K562 (cell line): Measurements from ENCODE around the gene THAP2. TPM values are rescaled to one million over a fixed set of nuclear protein-coding genes. Genes with fewer than 3 reads are reported as not detected.
A peak's percentile ranks its signal among the peaks of the same experiment; 100 is the strongest.

Experiments used
- ATAC-seq: fragments of 200-7000 bp; cut with Tn5 transposase; 3 replicates; pipeline ENCODE4 v1.9.1; 2020; ENCODE audit warnings: moderate library complexity
- BruUV-seq: library from RNA; stranded (reverse); fragments of 400-500 nt; replicated peaks from 2 replicates; lab custom pipeline; 2021; lab: Mats Ljungman, UMichigan
- CTCF ChIA-PET: fragments of 300-600 bp; formaldehyde crosslinking; extraction: SDS; loops from one replicate; lab custom pipeline; 2021; ENCODE audit warnings: low intra/inter-chr PET ratio; lab: Yijun Ruan, JAX
- POLR2A ChIA-PET: fragments of 300-600, 350-650 bp; sonication (Branson Sonifier 250); formaldehyde crosslinking; extraction: SDS; loops from one replicate; lab custom pipeline; 2021; ENCODE audit warnings: antibody characterized with exemption, inconsistent platforms; lab: Yijun Ruan, JAX
- DNase-seq, 4 experiments: peaks; one replicate each; pipeline versions ENCODE4 v3.0.0 to v3.0.0-alpha.2; 2011 to 2018; ENCODE audit warnings: low spot score in 3 of 4, mixed read lengths in 3 of 4; ENCODE audit errors: extremely low read depth in 1 of 4
- FAIRE-seq: peaks from 2 replicates; lab custom pipeline; 2011; peaks lifted over from hg19 to GRCh38; lab: Jason Lieb, UNC
- H2AFZ ChIP-seq: 2 replicates; pipeline ENCODE4 v1.6.0; 2011; ENCODE audit warnings: low read depth, low read length, control low read depth, inconsistent platforms
- H3K27ac ChIP-seq: fragments of 200-600 bp; 3 replicates; pipeline ENCODE4 v1.8.0; 2011; ENCODE audit warnings: low read depth, mild to moderate bottlenecking, control low read depth, inconsistent platforms, low read length, moderate library complexity, mixed read lengths; ENCODE audit errors: extremely low read depth
- H3K27me3 ChIP-seq, 2 experiments: fragments of 300-600 bp in 1 of 2; 2 replicates in 1 of 2; 3 replicates in 1 of 2; pipeline versions ENCODE4 v1.6.0 to v1.8.0; 2011; ENCODE audit warnings: inconsistent platforms in 2 of 2, low read length in 2 of 2, mild to moderate bottlenecking in 1 of 2, mixed read lengths in 1 of 2, moderate library complexity in 1 of 2; ENCODE audit not compliant: control insufficient read depth in 2 of 2, insufficient read depth in 2 of 2
- H3K36me3 ChIP-seq: fragments of 300-600 bp; 3 replicates; pipeline ENCODE4 v1.8.0; 2011; ENCODE audit warnings: mild to moderate bottlenecking, low read length, inconsistent platforms; ENCODE audit not compliant: control insufficient read depth, insufficient read depth
- H3K4me1 ChIP-seq, 2 experiments: fragments of 200-600 bp in 1 of 2; replicated peaks in 1 of 2; 2 replicates in 1 of 2; 3 replicates in 1 of 2; pipeline versions ENCODE4 v1.5.1 to v1.8.0; 2011; ENCODE audit warnings: inconsistent platforms in 2 of 2, low read length in 2 of 2, mild to moderate bottlenecking in 1 of 2, mixed read lengths in 1 of 2, moderate library complexity in 1 of 2; ENCODE audit not compliant: control insufficient read depth in 2 of 2, insufficient read depth in 2 of 2
- H3K4me2 ChIP-seq: 2 replicates; pipeline ENCODE4 v1.6.1; 2011; ENCODE audit warnings: low read length, control low read depth, inconsistent platforms, mixed read lengths; ENCODE audit not compliant: insufficient read depth
- H3K4me3 ChIP-seq: fragments of 200-600 bp; sonication (generic), shearing (Covaris generic); 2 replicates; pipeline ENCODE4 v1.5.1; 2016; ENCODE audit warnings: control low read depth, inconsistent platforms
- H3K79me2 ChIP-seq: fragments of 200-600 bp; 3 replicates; pipeline ENCODE4 v1.8.0; 2011; ENCODE audit warnings: low read length, inconsistent platforms; ENCODE audit not compliant: control insufficient read depth, insufficient read depth
- H3K9ac ChIP-seq, 2 experiments: 2 replicates each; pipeline versions ENCODE4 v1.6.0 to v1.6.1; 2011; ENCODE audit warnings: low read depth in 2 of 2, low read length in 2 of 2, control low read depth in 1 of 2, inconsistent platforms in 1 of 2, mild to moderate bottlenecking in 1 of 2, mixed read lengths in 1 of 2; ENCODE audit not compliant: insufficient read depth in 1 of 2
- H3K9me1 ChIP-seq: one replicate; pipeline ENCODE4 v1.6.0; 2011; ENCODE audit warnings: inconsistent platforms, mild to moderate bottlenecking, low read length, moderate library complexity; ENCODE audit not compliant: control insufficient read depth, insufficient read depth
- H3K9me3 ChIP-seq: replicated peaks from 2 replicates; pipeline ENCODE4 v1.5.1; 2011; ENCODE audit warnings: low read depth, low read length, inconsistent platforms; ENCODE audit not compliant: control insufficient read depth, insufficient read depth
- H4K20me1 ChIP-seq: replicated peaks from 2 replicates; pipeline ENCODE4 v1.6.1; 2011; ENCODE audit warnings: low read length, inconsistent platforms, mixed read lengths; ENCODE audit not compliant: control insufficient read depth, insufficient read depth
- BRCA1 ChIP-seq, 2 experiments: fragments of 450-650 bp in 1 of 2; sonication (generic) in 1 of 2; formaldehyde crosslinking in 1 of 2; IDR thresholded peaks; 2 replicates each; pipeline versions ENCODE4 v1.5.0 to v1.6.1; 2017 to 2020; ENCODE audit warnings: mild to moderate bottlenecking in 1 of 2, missing genetic modification reagents in 1 of 2
- CBFA2T2 ChIP-seq: fragments of 450-650 bp; conservative IDR thresholded peaks from 2 replicates; pipeline ENCODE4 v1.6.1; 2017; ENCODE audit warnings: mild to moderate bottlenecking
- CEBPB ChIP-seq: fragments of 450-650 bp; IDR thresholded peaks from 2 replicates; pipeline ENCODE4 v1.6.1; 2016; ENCODE audit warnings: missing genetic modification characterization, missing compliant biosample characterization
- EHMT2 ChIP-seq: fragments of 450-650 bp; IDR thresholded peaks from 2 replicates; pipeline ENCODE4 v1.6.1; 2018; ENCODE audit warnings: antibody characterized with exemption
- ELF1 ChIP-seq: fragments of 200-800 bp; sonication (Bioruptor generic); IDR thresholded peaks from 2 replicates; pipeline ENCODE4 v1.6.1; 2016; ENCODE audit warnings: missing genetic modification characterization, missing compliant biosample characterization
- FOXK2 ChIP-seq, 2 experiments: fragments of 450-650 bp; IDR thresholded peaks in 1 of 2; conservative IDR thresholded peaks in 1 of 2; 2 replicates each; pipeline ENCODE4 v1.6.1; 2016; ENCODE audit warnings: low read depth in 2 of 2, mild to moderate bottlenecking in 1 of 2
- GTF2F1 ChIP-seq: IDR thresholded peaks from 2 replicates; pipeline ENCODE4 v1.6.1; 2011; ENCODE audit warnings: low read depth, low read length, improper control_type of control experiment
- HDAC1 ChIP-seq, 2 experiments: fragments of 450-650 bp; IDR thresholded peaks; 2 replicates each; pipeline ENCODE4 v1.6.1; 2016 to 2017; ENCODE audit warnings: inconsistent platforms in 1 of 2, mild to moderate bottlenecking in 1 of 2, moderate library complexity in 1 of 2
- HOXB6 ChIP-seq: fragments of 250-450 bp; sonication (Bioruptor Pico); IDR thresholded peaks from 2 replicates; pipeline ENCODE4 v1.5.1; 2022; ENCODE audit warnings: mild to moderate bottlenecking, borderline replicate concordance
- ILK ChIP-seq: fragments of 450-650 bp; IDR thresholded peaks from 2 replicates; pipeline ENCODE4 v1.6.1; 2016; ENCODE audit warnings: missing genetic modification characterization, low read depth, mild to moderate bottlenecking, missing compliant biosample characterization, moderate library complexity, borderline replicate concordance
- MAFK ChIP-seq: IDR thresholded peaks from 2 replicates; pipeline ENCODE4 v1.6.1; 2011; ENCODE audit warnings: low read length, improper control_type of control experiment
- MEIS2 ChIP-seq: fragments of 450-650 bp; IDR thresholded peaks from 2 replicates; pipeline ENCODE4 v1.6.1; 2014; ENCODE audit warnings: mild to moderate bottlenecking; ENCODE audit not compliant: partially characterized antibody
- NCOA6 ChIP-seq: fragments of 450-650 bp; IDR thresholded peaks from 2 replicates; pipeline ENCODE4 v1.6.1; 2017; ENCODE audit warnings: mild to moderate bottlenecking
- PHF20 ChIP-seq: fragments of 450-650 bp; IDR thresholded peaks from 2 replicates; pipeline ENCODE4 v1.6.1; 2018; ENCODE audit not compliant: partially characterized antibody
- TEAD2 ChIP-seq: fragments of 450-650 bp; IDR thresholded peaks from 2 replicates; pipeline ENCODE4 v1.6.1; 2016; ENCODE audit warnings: missing genetic modification characterization, control low read depth, missing compliant biosample characterization
- YY1 ChIP-seq, 3 experiments: IDR thresholded peaks; 2 replicates each; pipeline ENCODE4 v1.6.1; 2011; ENCODE audit warnings: low read length in 2 of 3, mild to moderate bottlenecking in 2 of 3, moderate library complexity in 2 of 3, borderline replicate concordance in 1 of 3, control low read depth in 1 of 3, low read depth in 1 of 3; ENCODE audit not compliant: insufficient read depth in 3 of 3, insufficient replicate concordance in 2 of 3, control insufficient read depth in 1 of 3, insufficient read length in 1 of 3; ENCODE audit errors: extremely low read depth in 1 of 3
- ZBED1 ChIP-seq: IDR thresholded peaks from 2 replicates; pipeline ENCODE4 v1.6.1; 2014
- ZBTB7A ChIP-seq: IDR thresholded peaks from 2 replicates; pipeline ENCODE4 v1.6.1; 2011; ENCODE audit warnings: low read depth, mild to moderate bottlenecking, low read length, moderate library complexity, borderline replicate concordance; ENCODE audit not compliant: control insufficient read depth
- ZNF212 ChIP-seq: fragments of 450-650 bp; formaldehyde crosslinking; IDR thresholded peaks from 2 replicates; pipeline ENCODE4 v1.4.0; 2020; ENCODE audit warnings: mild to moderate bottlenecking
- ZNF444 ChIP-seq: fragments of 250-450 bp; sonication (Bioruptor Pico); IDR thresholded peaks from 2 replicates; pipeline ENCODE4 v1.4.0; 2020; ENCODE audit warnings: mild to moderate bottlenecking, moderate library complexity
- ZNF561 ChIP-seq: fragments of 450-650 bp; formaldehyde crosslinking; conservative IDR thresholded peaks from 2 replicates; pipeline ENCODE4 v1.4.0; 2020; ENCODE audit warnings: mild to moderate bottlenecking, moderate library complexity
- ZNF586 ChIP-seq: fragments of 450-650 bp; formaldehyde crosslinking; conservative IDR thresholded peaks from 2 replicates; pipeline ENCODE4 v1.4.0; 2020; ENCODE audit warnings: mild to moderate bottlenecking, moderate library complexity
- ZNF717 ChIP-seq: fragments of 250-450 bp; sonication (Bioruptor Pico); IDR thresholded peaks from 2 replicates; pipeline ENCODE4 v1.5.0; 2021
- WGBS: fragments of 100-300 bp; shearing (Covaris generic); methylation state at CpG from one replicate; pipeline ENCODE4 v1.1.6; 2016; ENCODE audit warnings: low coverage, mixed read lengths; ENCODE audit not compliant: insufficient coverage; ENCODE audit errors: missing lambda C conversion rate; 5-methylcytosine and 5-hydroxymethylcytosine counted together
- in situ Hi-C: fragments of 300-500 bp; cut with MboI; formaldehyde crosslinking; loops from 4 replicates; pipeline ENCODE4 v1.15.0; 2018; ENCODE audit warnings: inconsistent platforms, mixed read lengths
- intact Hi-C: fragments of 100-400 bp; cut with micrococcal nuclease; formaldehyde crosslinking; loops from 2 replicates; pipeline ENCODE4 v1.14.2; 2022
- polyA plus RNA-seq, 8 experiments: library from polyadenylated mRNA; depleted of rRNA in 4 of 8; stranded (reverse) in 5 of 8; unstranded in 3 of 8; fragments of >200 nt; fragmentation: Nextera tagmentation in 2 of 8; fragmentation: Illumina TruSeq in 1 of 8; extraction: Ambion mirVana in 2 of 8; extraction: Trizol in 1 of 8; gene quantifications; 2 replicates each; pipeline versions ENCODE4 v1.2.1 to v1.2.3, GENCODE V29; 2011 to 2014; ENCODE audit warnings: inconsistent platforms in 1 of 8, missing spikeins in 1 of 8
- total RNA-seq, 7 experiments: library from RNA; depleted of rRNA in 6 of 7; stranded (reverse); fragments of >200 nt in 6 of 7; fragmentation: Illumina TruSeq in 2 of 7; extraction: Trizol in 2 of 7; gene quantifications; 2 replicates each; pipeline versions ENCODE4 v1.2.1 to v1.2.3, GENCODE V29; 2011 to 2021; ENCODE audit warnings: low replicate concordance in 1 of 7

The THAP2 gene
- total and polyA plus RNA-seq, 9 of the 15 experiments (the other 6 are each of a cell fraction or from before 2014, with no cell fraction given), result 1.8 to 18.9 (median 7.3) TPM

DNA sequence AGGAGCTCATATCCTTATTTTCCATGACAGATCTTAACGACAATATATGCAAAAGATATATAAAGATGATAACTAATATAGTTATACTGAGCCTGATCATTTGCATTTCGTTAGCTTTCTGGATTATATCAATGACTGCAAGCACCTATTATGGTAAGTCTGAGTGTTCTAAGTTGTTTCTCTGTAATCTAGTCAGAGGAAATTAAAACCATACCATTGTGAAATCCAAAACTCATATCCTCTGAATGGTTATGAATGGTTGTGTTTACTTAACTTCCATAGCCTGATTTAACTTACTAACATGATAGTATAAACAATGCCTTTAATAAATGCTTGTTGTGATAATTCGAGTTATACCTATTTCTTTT lies 22.5 kb downstream of the THAP2 start:
- H3K4me3 ChIP-seq, result peak overlapping the region; percentile 65
- peak overlapping the region; percentile 98 for H2AFZ ChIP-seq
- ChIA-PET CTCF (no interaction called here), POLR2A (interaction anchor here (0.8 to 3.0 kb wide), 9 partner anchors 9 to 30 kb away, joined by 3 to 19 read pairs (median 6); partner anchors contain the start of genes THAP2 and ZFC3H1)
- H3K27ac ChIP-seq, result peak overlapping the region; percentile 85; the same call in 2 of the 3 replicates
- H3K27me3 ChIP-seq, result no peaks in the 10 kb centered on the region
- 0 out of 3 replicates have a peak, but pooled peaks cover 3% of the 10 kb centered on the region for H3K36me3 ChIP-seq
- H3K4me2 ChIP-seq, result peak overlapping the region; percentile 85
- in situ Hi-C loops (no loop called here), intact Hi-C loops (loop anchor here (1.0 kb wide), 1 partner anchor 58 kb away; no protein-coding TSS in a partner anchor)
- DNase-seq, result no peak
- H4K20me1 ChIP-seq, result no peaks in the 10 kb centered on the region
- no peaks in the 10 kb centered on the region for H3K9me3 ChIP-seq
- H3K79me2 ChIP-seq, result peaks cover 22% of the 10 kb centered on the region
- BruUV-seq, result TSS peak; percentile 82
- 3% methylated on average over 3 of the region's 3 CpGs for WGBS
- H3K4me1 ChIP-seq, result peaks cover 7 to 10% of the 10 kb centered on the region in 2 experiments; a peak in 2 of 5 replicates
- peak overlapping the region in 1 of 2 experiments; percentile 85 for H3K9ac ChIP-seq
- ATAC-seq, result no peak
- H3K9me1 ChIP-seq, result no peaks in the 10 kb centered on the region
- no peak for FAIRE-seq
- TF ChIP-seq CBFA2T2, result no peak
- no peak for TF ChIP-seq HDAC1 (IDR thresholded peaks at IDR 0.05)
- TF ChIP-seq HOXB6, result no peak
- no peak for TF ChIP-seq ZNF444 (CRISPR knock-in tag)
- peak; percentile 78 for TF ChIP-seq CEBPB (tag)
- TF ChIP-seq ZNF561 (CRISPR knock-in tag), result no peak
- no peak for TF ChIP-seq MAFK
- TF ChIP-seq BRCA1 (IDR thresholded peaks at IDR 0.05), result no peak
- TF ChIP-seq BRCA1 (CRISPR knock-in tag; IDR thresholded peaks at IDR 0.05), result no peak
- TF ChIP-seq GTF2F1, result no peak
- no peak for TF ChIP-seq TEAD2 (tag)
- 0 out of 4 replicates have a peak, but pooled peaks of 1 of the 2 experiments have one; percentile 11 for TF ChIP-seq FOXK2 (conservative IDR thresholded peaks at IDR 0.05 in 1 of 2, IDR thresholded peaks at IDR 0.05 in 1 of 2; ENCODE audit: low read depth in 2 of 2)
- peak; percentile 9 for TF ChIP-seq ELF1 (tag)
- TF ChIP-seq ZBTB7A, result no peak
- TF ChIP-seq PHF20, result no peak
- no peak for TF ChIP-seq ILK (tag)
- no peak for TF ChIP-seq MEIS2
- TF ChIP-seq NCOA6, result no peak
- no peak for TF ChIP-seq EHMT2
- no peak for TF ChIP-seq YY1 (IDR thresholded peaks at IDR 0.05; ENCODE audit: borderline replicate concordance in 1 of 3, control insufficient read depth in 1 of 3, extremely low read depth in 1 of 3, insufficient read depth in 3 of 3, insufficient read length in 1 of 3, insufficient replicate concordance in 2 of 3, low read depth in 1 of 3, low read length in 2 of 3)
- no peak for TF ChIP-seq ZNF717 (CRISPR knock-in tag)
- no peak for TF ChIP-seq ZBED1
- no peak for TF ChIP-seq ZNF212 (CRISPR knock-in tag)
- TF ChIP-seq ZNF586 (CRISPR knock-in tag), result no peak
